Stimulated activated CD8-positive, alpha-beta memory T cell treated with anti-CD3 and anti-CD28 coated beads, Interleukin-7, amount 100 ng/mL, for 24 hours (primary cell): ENCODE data around the gene PLXNA1.

Source experiments
- DNase-seq: peaks from one replicate; pipeline ENCODE4 v3.0.0-alpha.2; 2020; ENCODE audit warnings: low read depth

Gene PLXNA1

DNA sequence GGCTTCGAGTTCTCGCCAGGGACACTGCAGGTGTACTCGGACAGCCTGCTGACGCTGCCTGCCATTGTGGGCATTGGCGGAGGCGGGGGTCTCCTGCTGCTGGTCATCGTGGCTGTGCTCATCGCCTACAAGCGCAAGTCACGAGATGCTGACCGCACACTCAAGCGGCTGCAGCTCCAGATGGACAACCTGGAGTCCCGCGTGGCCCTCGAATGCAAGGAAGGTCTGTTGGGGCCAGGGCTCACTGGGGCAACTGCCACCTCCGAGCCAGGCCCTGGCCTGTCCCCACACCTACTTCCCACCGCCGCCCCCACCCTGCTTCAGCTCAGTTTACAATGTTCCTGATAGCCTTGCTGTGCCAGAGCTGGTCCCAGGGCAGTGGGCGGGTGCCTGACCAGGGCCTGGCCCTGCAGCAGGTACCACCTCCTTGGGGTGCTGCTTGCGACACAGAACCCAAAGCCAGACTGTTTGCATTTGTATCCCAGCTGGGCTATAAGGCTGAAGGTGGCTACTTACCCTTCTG is 35.5 kb downstream of the PLXNA1 start:
- DNase-seq = no peak

- DNase-seq = no peak
Observed at GRCh38 chr3:127019449-127019848, 36.5 kb downstream of the PLXNA1 start.

- no peak for DNase-seq
Observed at GRCh38 chr3:127020543-127020942, 37.6 kb downstream of the PLXNA1 start.

- no peak for DNase-seq
Observed at GRCh38 chr3:127022849-127023248, 39.9 kb downstream of the PLXNA1 start.

DNA sequence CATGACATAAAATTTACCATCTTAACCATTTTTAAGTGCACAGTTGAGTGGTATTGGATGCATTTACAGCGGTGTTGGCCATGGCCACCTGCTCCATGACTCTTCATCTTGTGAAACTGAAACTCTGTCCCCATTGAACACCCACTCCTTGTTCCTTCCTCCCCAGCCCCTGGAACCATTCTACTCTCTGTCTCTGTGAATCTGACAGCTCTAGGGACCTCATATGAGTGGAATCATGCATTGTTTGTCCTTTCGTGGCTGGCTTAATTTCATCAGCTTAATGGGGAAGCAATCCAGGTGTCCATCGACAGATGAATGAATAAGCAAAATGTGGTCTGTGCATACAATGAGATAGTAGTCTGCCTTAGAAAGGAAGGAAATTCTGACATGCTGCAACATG is 42.5 kb downstream of the PLXNA1 start:
- no peak for DNase-seq

DNA sequence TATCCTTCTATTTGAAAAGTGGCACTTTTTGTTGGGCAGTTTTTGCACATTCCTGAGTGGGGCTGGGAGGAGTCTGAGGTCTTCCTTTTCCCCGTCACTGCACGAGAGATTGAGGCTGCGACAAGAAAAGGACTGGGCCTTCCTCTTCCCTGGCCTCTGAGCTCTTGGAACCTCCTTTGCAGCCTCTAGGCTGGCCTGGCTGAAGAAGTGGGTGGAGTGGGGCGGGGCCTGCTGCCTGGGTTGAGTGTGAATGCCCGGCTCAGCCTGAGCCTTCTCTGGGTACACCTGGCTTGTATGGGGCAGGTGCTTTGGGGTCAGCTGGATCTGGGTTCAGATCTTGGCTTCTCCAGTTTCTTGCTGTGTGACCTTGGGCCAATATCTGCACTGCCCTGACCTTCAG is 43.1 kb downstream of the PLXNA1 start:
- DNase-seq = no peak

DNA sequence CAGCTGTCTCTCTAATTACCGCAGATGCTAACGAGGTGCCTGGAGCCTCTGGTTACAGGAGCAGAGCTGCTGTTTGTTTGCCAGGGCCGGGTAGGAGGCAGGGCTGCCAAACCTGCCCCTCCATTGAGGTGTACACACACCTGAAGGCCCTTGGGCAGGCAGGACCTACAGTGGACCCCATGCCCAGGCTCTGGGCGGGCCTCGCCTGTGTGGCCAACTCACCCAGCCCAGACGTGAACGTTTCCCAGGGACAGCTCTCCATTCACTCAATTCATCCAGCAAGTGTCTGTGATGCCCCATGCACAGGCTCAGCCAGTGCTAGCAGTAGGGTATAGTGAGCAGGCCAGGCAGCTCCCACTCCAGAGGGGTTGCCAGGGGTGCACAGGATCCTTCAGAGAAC is 43.7 kb downstream of the PLXNA1 start:
- DNase-seq = no peak

DNA sequence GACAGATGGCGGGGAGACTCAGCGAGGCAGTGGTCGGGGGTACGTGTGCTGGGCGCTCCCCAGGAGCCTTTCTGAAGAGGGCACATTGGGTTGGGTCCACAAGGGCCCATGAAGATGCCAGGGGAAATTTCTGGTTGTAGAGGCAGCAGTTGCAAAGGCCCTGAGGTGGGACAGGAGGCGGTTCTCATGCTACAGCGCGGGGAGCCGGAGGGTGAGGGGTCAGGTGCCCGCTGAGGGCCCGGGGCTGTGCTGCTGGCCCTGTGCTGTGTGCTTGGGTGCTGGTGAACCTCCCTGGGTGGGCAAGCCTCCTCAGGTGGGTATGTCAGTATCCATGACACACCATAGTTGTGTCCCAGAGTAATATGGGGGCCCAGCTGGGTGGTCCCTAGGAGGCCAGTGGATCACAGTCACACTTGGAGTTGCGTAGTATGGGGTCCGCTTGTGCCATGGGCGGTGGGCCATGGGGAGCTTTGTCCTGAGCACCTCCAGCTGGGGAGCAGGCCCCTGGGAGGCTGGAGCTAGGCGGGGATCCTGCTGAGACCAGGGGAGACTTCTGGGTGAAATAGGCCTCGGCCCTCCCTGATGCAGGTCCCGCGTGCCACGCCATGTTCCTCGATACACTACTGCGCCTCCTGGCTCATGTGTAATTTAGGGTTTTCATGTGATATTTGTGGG is 44.3 kb downstream of the PLXNA1 start:
- DNase-seq = no peak

GRCh38 chr3:127027811-127028548 is 45.1 kb downstream of the PLXNA1 start:
- DNase-seq = no peak

GRCh38 chr3:127028781-127029657 is 46.1 kb downstream of the PLXNA1 start:
- no peak for DNase-seq

GRCh38 chr3:127029658-127030507 is 47.0 kb downstream of the PLXNA1 start:
- DNase-seq = no peak

DNA sequence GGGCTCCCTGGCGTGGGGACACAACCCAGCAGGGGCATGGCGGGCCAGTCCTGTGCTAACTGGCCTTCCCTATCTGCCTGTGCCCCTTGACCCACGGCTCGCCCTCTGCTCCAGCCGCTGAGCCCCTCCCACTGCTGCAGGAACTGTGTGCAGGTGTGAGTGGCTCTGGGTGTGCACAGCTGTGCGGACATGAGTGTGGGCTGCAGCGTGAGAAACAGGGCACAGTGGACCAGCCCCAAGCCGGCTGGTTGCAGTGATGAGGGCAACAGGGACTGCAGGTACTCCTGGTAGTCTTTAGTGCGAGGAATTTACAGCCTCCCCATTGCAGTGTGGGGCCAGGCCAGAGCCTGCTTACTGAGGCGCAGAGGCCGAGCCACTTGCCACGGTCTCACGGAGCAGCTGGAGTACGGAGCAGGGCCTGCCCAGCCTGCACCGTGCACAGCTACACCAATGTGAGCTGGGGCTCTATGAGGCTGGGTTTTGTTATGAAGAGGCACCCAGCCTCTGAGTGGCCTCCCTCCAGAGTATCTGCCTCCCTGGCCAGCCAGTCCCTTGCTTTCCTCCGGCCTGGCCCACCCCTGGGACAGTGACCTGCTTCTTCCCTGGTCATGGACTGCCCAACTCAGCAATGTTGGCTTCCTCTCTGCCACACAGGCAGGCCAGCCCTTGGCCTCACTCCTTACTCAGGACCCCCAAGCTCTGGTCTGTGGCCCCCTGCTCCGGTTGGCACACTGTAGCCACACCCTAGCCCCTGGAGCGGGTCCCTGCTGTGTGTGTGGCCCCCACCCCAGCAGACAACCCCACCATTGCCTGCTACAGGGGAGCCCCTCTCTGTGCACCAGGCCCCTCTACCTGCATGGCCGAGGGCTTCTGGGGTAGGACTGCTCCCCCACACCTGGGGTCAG is 47.8 kb downstream of the PLXNA1 start:
- DNase-seq = no peak

- no peak for DNase-seq
Observed at GRCh38 chr3:127031413-127031810, 48.5 kb downstream of the PLXNA1 start.

- no peak for DNase-seq
Observed at GRCh38 chr3:127031845-127032244, 48.9 kb downstream of the PLXNA1 start.

GRCh38 chr3:127032296-127032990 is 49.5 kb downstream of the PLXNA1 start:
- DNase-seq = no peak
